Fibroblast of lung (primary cell): Measurements from ENCODE around the gene KDM7A. TPM values are rescaled to one million over a fixed set of nuclear protein-coding genes. Genes with fewer than 3 reads are reported as not detected.

Experiments used
- DNase-seq, 2 donors: peaks; one replicate each; pipeline versions ENCODE4 v3.0.0 to v3.0.0-alpha.2; 2010; ENCODE audit warnings: low read depth in 2 of 2
- H2AFZ ChIP-seq: 2 replicates; pipeline ENCODE4 v1.5.1; 2012; ENCODE audit warnings: low read length, control low read depth, inconsistent platforms
- H3K27ac ChIP-seq: 2 replicates; pipeline ENCODE4 v1.5.1; 2011; ENCODE audit warnings: low read length, control low read depth; ENCODE audit not compliant: insufficient read depth
- H3K27me3 ChIP-seq: 2 replicates; pipeline ENCODE4 v1.5.1; 2011; ENCODE audit warnings: mild to moderate bottlenecking, low read length; ENCODE audit not compliant: control insufficient read depth, insufficient read depth
- H3K36me3 ChIP-seq: 2 replicates; pipeline ENCODE4 v1.5.1; 2011; ENCODE audit warnings: low read length; ENCODE audit not compliant: control insufficient read depth, insufficient read depth
- H3K4me1 ChIP-seq: 2 replicates; pipeline ENCODE4 v1.5.1; 2011; ENCODE audit warnings: low read length; ENCODE audit not compliant: control insufficient read depth, insufficient read depth; ENCODE audit errors: extremely low read depth
- H3K4me2 ChIP-seq: 2 replicates; pipeline ENCODE4 v1.5.1; 2011; ENCODE audit warnings: low read length, control low read depth; ENCODE audit not compliant: insufficient read depth; ENCODE audit errors: extremely low read depth
- H3K4me3 ChIP-seq, 4 experiments: fragments of 200-600 bp in 1 of 4; sonication (generic) in 1 of 4; replicated peaks in 1 of 4; 2 replicates each; pipeline ENCODE4 v1.5.1; 2011 to 2016; ENCODE audit warnings: low read length in 4 of 4, low read depth in 3 of 4, mild to moderate bottlenecking in 3 of 4, control low read depth in 2 of 4, inconsistent platforms in 1 of 4, mixed read lengths in 1 of 4; ENCODE audit not compliant: insufficient read depth in 1 of 4; ENCODE audit errors: control extremely low read depth in 1 of 4
- H3K79me2 ChIP-seq: 2 replicates; pipeline ENCODE4 v1.5.1; 2012; ENCODE audit warnings: mild to moderate bottlenecking, low read length, inconsistent platforms; ENCODE audit not compliant: control insufficient read depth, insufficient read depth
- H3K9ac ChIP-seq: 2 replicates; pipeline ENCODE4 v1.5.1; 2011; ENCODE audit warnings: mild to moderate bottlenecking, low read length, control low read depth; ENCODE audit not compliant: insufficient read depth
- H3K9me3 ChIP-seq: 2 replicates; pipeline ENCODE4 v1.5.1; 2012; ENCODE audit warnings: low read depth, low read length; ENCODE audit not compliant: control insufficient read depth, insufficient read depth
- H4K20me1 ChIP-seq: 2 replicates; pipeline ENCODE4 v1.5.1; 2011; ENCODE audit warnings: low read length; ENCODE audit not compliant: control insufficient read depth, insufficient read depth; ENCODE audit errors: extremely low read depth
- EZH2 ChIP-seq: IDR thresholded peaks from 2 replicates; pipeline ENCODE4 v1.5.1; 2012; ENCODE audit warnings: low read length, control low read depth, mild to moderate bottlenecking; ENCODE audit errors: missing control alignments
- polyA plus RNA-seq, 2 donors: library from polyadenylated mRNA; depleted of rRNA in 1 of 2; stranded (reverse) in 1 of 2; unstranded in 1 of 2; fragments of >200 nt; gene quantifications; 2 replicates each; pipeline ENCODE4 v1.2.1, GENCODE V29; 2011 to 2012; ENCODE audit warnings: missing spikeins in 1 of 2
- total RNA-seq: library from RNA; depleted of rRNA; stranded (reverse); fragments of >200 nt; gene quantifications from 2 replicates; pipeline ENCODE4 v1.2.1, GENCODE V29; 2014
- TF ChIP-seq, protein P1 (sequence below), 2 donors: IDR thresholded peaks in 1 of 2; conservative IDR thresholded peaks in 1 of 2; 1 replicate in 1 of 2; 2 replicates in 1 of 2; pipeline ENCODE4 v1.5.1; 2011 to 2012; ENCODE audit warnings: low read length in 2 of 2, control low read depth in 1 of 2, inconsistent platforms in 1 of 2, low read depth in 1 of 2, mild to moderate bottlenecking in 1 of 2

Gene KDM7A
- total and polyA plus RNA-seq, 2 donors (not counting 1 experiment from before 2014, with no cell fraction given): 1.9 to 4.8 TPM

DNA sequence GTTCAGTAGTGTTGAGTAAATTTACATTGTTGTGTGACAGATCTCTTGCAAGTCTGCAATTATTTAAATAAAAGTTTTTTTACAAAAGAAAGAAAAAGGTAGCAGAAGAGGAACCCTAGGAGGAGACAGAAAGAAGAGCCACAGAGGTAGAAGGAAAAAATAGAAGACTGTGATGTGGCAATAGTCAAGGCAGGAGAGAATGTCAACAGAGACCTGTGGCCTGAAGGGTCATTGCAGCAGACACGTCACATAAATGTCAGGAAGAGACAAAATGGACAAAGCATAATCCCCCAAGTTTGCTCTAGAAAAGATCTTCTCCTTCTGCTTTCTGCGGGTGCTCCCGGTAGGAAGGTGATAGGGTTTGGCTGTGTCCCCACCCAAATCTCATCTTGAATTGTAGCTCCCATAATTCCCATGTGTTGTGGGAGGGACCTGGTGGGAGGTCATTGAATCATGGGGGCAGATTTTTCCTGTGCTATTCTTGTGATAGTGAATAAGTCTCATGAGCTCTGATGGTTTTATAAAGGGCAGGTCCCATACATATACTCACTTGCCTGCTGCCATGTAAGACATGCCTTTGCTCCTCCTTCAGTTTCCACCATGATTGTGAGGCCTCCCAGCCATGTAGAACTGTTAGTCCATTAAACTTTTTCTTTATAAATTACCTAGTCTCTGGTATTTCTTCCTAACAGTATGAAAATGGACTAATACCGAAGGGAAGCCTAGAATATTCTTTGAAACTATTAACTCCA, 41.1 kb upstream of the KDM7A start:
- H3K27ac ChIP-seq: no peak overlapping the region

DNA sequence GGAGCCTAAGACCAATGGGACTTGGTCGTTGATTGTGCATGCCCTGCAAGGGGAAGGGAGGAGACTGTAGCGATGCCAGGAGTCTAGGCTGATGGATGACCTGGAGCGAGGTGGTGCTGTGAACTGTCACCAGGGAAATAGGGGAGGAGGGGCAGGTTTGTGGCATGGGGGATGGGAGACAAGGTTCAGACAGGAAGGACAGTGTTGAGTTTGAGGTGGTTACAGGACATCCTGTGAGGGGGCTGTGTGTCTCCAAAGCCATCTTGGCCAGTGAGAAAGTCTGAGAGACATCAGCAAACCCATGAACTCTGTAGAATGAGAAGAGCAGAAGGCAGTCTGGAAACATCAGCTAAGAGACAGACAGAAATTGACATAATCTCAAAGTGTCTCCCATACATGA, 38.5 kb upstream of the KDM7A start:
- H3K4me1 ChIP-seq: no peaks in the 10 kb centered on the region
- no peaks in the 10 kb centered on the region for H3K36me3 ChIP-seq
- H3K4me3 ChIP-seq: no peak overlapping the region
- no peak overlapping the region for H3K27ac ChIP-seq
- DNase-seq: no peak
- no peaks in the 10 kb centered on the region for H3K9me3 ChIP-seq
- no peaks in the 10 kb centered on the region for H4K20me1 ChIP-seq
- H3K27me3 ChIP-seq: no peaks in the 10 kb centered on the region
- H3K4me2 ChIP-seq: no peak overlapping the region
- no peak for TF ChIP-seq EZH2
- TF ChIP-seq, protein P1, sequence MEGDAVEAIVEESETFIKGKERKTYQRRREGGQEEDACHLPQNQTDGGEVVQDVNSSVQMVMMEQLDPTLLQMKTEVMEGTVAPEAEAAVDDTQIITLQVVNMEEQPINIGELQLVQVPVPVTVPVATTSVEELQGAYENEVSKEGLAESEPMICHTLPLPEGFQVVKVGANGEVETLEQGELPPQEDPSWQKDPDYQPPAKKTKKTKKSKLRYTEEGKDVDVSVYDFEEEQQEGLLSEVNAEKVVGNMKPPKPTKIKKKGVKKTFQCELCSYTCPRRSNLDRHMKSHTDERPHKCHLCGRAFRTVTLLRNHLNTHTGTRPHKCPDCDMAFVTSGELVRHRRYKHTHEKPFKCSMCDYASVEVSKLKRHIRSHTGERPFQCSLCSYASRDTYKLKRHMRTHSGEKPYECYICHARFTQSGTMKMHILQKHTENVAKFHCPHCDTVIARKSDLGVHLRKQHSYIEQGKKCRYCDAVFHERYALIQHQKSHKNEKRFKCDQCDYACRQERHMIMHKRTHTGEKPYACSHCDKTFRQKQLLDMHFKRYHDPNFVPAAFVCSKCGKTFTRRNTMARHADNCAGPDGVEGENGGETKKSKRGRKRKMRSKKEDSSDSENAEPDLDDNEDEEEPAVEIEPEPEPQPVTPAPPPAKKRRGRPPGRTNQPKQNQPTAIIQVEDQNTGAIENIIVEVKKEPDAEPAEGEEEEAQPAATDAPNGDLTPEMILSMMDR (conservative IDR thresholded peaks at IDR 0.05 in 1 of 2, IDR thresholded peaks at IDR 0.05 in 1 of 2; ENCODE audit: low read depth in 1 of 2, low read length in 2 of 2): no peak
- H3K9ac ChIP-seq: no peak overlapping the region
- H3K79me2 ChIP-seq: no peaks in the 10 kb centered on the region
- H2AFZ ChIP-seq: no peak overlapping the region

More for the DNA sequence above, 41.1 kb upstream of the KDM7A start:
- Histone ChIP-seq H3K4me2 (no peak overlapping the region), H3K4me3 (no peak overlapping the region), H3K79me2 (no peaks in the 10 kb centered on the region), H4K20me1 (no peaks in the 10 kb centered on the region), H2AFZ (no peak overlapping the region), H3K9ac (no peak overlapping the region), H3K27me3 (no peaks in the 10 kb centered on the region), H3K4me1 (no peaks in the 10 kb centered on the region), H3K36me3 (no peaks in the 10 kb centered on the region), H3K9me3 (no peaks in the 10 kb centered on the region)
- TF ChIP-seq EZH2: no peak
- TF ChIP-seq, protein P1 (conservative IDR thresholded peaks at IDR 0.05 in 1 of 2, IDR thresholded peaks at IDR 0.05 in 1 of 2; ENCODE audit: low read depth in 1 of 2, low read length in 2 of 2): no peak
- no peak for DNase-seq

DNA sequence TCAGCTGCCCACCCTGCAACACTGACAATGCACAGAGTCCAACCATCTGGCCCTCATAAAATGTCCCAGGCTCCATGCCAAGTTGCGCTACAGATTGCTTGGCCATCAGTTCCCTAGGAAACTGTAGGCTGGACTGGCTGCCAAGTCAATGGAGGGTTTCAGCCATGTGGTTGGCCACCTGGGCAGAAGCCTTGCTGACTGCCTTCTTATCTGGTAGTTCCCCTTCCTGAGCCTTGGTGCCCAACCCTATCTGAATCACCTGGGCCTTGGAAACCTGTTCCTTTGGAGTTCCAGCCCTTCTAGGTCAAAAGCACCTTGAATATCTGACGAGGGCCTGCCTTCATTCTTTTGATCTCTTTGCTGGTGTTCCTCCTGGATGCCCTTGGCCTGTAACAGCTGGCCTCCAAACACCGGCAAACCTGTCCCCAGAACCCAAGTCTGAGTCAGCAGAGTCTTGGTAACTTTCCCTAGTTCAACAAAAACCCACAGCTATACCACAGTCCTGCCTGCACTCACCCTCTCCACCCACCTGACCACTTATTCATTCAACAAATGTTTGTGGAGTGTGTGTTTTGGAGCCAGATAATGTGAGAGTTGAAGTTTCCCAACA, 37.4 kb upstream of the KDM7A start:
- no peaks in the 10 kb centered on the region for H4K20me1 ChIP-seq
- H3K9ac ChIP-seq: no peak overlapping the region
- no peaks in the 10 kb centered on the region for H3K79me2 ChIP-seq
- H3K4me1 ChIP-seq: no peaks in the 10 kb centered on the region
- peak; percentile 27 to 80 for DNase-seq
- H3K27ac ChIP-seq: no peak overlapping the region
- no peaks in the 10 kb centered on the region for H3K27me3 ChIP-seq
- no peaks in the 10 kb centered on the region for H3K36me3 ChIP-seq
- H2AFZ ChIP-seq: no peak overlapping the region
- no peak overlapping the region for H3K4me3 ChIP-seq
- H3K4me2 ChIP-seq: no peak overlapping the region
- H3K9me3 ChIP-seq: no peaks in the 10 kb centered on the region
- TF ChIP-seq EZH2: no peak
- TF ChIP-seq, protein P1 (conservative IDR thresholded peaks at IDR 0.05 in 1 of 2, IDR thresholded peaks at IDR 0.05 in 1 of 2; ENCODE audit: low read depth in 1 of 2, low read length in 2 of 2): no peak
